Measurements from ENCODE around the gene FSD1.
"Not testable (repeated sequence)": the region's sequence is repeated elsewhere in the genome, so short reads cannot be mapped to it uniquely, and the experiment has no call there.

The FSD1 gene

DNA sequence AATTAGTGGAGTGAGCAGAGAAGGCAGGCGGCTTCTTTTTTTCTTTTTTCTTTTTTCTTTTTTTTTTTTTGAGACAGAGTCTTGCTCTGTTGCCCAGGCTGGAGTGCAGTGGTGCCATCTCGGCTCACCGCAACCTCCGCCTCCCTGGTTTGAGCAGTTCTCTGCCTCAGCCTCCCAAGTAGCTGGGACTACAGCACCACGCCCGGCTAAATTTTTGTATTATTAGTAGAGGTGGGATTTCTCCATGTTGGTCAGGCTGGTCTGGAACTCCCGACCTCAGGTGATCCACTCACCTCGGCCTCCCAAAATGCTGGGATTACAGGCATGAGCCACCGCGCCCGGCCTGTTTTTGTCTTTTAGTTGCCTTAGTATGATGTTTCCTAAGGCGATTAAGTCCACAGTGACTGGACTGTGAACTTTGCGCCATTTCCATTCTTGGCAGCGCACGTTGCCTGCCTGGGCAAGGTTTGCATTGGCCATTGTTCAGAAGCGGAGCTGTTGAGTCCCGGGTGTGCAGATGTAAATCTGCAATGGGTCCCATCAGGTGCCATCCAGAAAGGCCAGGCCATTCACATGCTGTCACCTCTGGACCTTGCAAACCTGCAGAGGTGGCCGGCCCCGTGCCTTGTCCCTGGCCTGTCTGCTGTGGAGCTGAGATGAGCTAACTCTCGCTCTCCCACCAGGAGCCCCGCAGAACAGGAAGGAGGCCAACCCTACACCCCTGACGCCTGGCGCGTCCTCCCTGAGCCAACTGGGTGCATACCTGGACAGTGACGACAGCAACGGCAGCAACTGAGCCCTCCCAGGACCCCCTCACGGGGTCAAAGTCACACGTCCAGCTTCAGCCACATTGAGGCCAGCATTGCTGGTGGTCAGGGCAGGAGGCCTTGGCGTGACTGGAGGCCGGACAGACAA, 36.2 kb upstream of the FSD1 start:
- Histone ChIP-seq H3K4me1 (ENCODE audit: low read length) (peaks cover 5% of the 10 kb centered on the region; the same call in 1 of the 2 replicates), H3K27me3 (ENCODE audit: low read depth, low read length) (no peaks in the 10 kb centered on the region), H3K9me3 (ENCODE audit: insufficient read depth, low read length) (no peaks in the 10 kb centered on the region), H2AFZ (ENCODE audit: low read depth, low read length) (no peak overlapping the region), H3K9ac (ENCODE audit: low read length) (no peak overlapping the region), H3K36me3 (replicated peaks; ENCODE audit: low read depth, low read length) (peaks cover 14% of the 10 kb centered on the region), H3K79me2 (ENCODE audit: low read length) (no peaks in the 10 kb centered on the region), H3K4me3 (ENCODE audit: low read length) (no peak overlapping the region), H4K20me1 (ENCODE audit: insufficient read depth, low read length) (no peaks in the 10 kb centered on the region), H3K27ac (ENCODE audit: low read length) (no peak overlapping the region), H3K4me2 (ENCODE audit: low read length) (no peak overlapping the region)
- no peak for TF ChIP-seq CTCF (IDR thresholded peaks at IDR 0.05; ENCODE audit: low read depth, low read length)
- no peak for TF ChIP-seq EZH2phosphoT487 (IDR thresholded peaks at IDR 0.05; ENCODE audit: low read depth)

DNA sequence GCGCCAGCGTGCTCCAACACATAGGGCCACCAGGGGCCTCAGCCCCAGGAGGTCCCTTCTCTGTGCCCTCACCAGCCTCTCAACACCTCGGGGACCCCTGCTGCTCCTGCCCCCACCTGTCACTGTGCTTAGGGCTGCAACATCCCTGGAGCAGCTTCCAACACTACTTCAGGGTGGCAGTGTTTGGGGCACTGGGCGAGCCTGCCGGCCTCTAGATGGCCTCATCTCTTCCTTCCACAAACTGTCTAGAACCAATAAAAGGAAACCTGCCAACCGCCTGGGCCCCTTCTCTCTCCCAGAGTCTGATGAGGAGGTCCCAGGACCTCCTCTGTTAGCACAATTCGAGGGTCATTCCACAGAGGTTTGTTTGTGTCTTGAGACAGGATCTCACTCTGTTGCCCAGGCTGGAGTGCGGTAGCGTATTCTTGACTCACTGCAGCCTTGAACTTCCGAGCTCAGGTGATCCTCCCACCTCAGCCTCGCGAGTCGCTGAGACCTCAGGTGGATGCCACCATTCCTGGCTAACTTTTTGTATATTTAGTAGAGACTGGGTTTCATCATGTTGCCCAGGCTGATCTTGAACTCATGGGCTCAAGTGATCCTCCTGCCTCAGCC, 35.5 kb upstream of the FSD1 start:
- Histone ChIP-seq H3K27ac (ENCODE audit: low read length) (no peak overlapping the region), H4K20me1 (ENCODE audit: insufficient read depth, low read length) (no peaks in the 10 kb centered on the region), H3K27me3 (ENCODE audit: low read depth, low read length) (no peaks in the 10 kb centered on the region), H2AFZ (ENCODE audit: low read depth, low read length) (no peak overlapping the region), H3K9me3 (ENCODE audit: insufficient read depth, low read length) (no peaks in the 10 kb centered on the region), H3K4me1 (ENCODE audit: low read length) (peaks cover 5% of the 10 kb centered on the region; the same call in 1 of the 2 replicates), H3K4me3 (ENCODE audit: low read length) (no peak overlapping the region), H3K36me3 (replicated peaks; ENCODE audit: low read depth, low read length) (peaks cover 14% of the 10 kb centered on the region), H3K79me2 (ENCODE audit: low read length) (no peaks in the 10 kb centered on the region), H3K4me2 (ENCODE audit: low read length) (no peak overlapping the region), H3K9ac (ENCODE audit: low read length) (no peak overlapping the region)
- TF ChIP-seq EZH2phosphoT487 (IDR thresholded peaks at IDR 0.05; ENCODE audit: low read depth) (no peak), CTCF (IDR thresholded peaks at IDR 0.05; ENCODE audit: low read depth, low read length) (0 out of 2 replicates have a peak, but pooled peaks have one; percentile 9)

GRCh38 chr19:4272894-4273293, 31.5 kb upstream of the FSD1 start:
- TF ChIP-seq CTCF (IDR thresholded peaks at IDR 0.05; ENCODE audit: low read depth, low read length) (no peak), EZH2phosphoT487 (IDR thresholded peaks at IDR 0.05; ENCODE audit: low read depth) (no peak)
- no peaks in the 10 kb centered on the region for H3K79me2 ChIP-seq (ENCODE audit: low read length)
- no peaks in the 10 kb centered on the region for H4K20me1 ChIP-seq (ENCODE audit: insufficient read depth, low read length)
- no peaks in the 10 kb centered on the region for H3K4me1 ChIP-seq (ENCODE audit: low read length)
- no peaks in the 10 kb centered on the region for H3K27me3 ChIP-seq (ENCODE audit: low read depth, low read length)
- no peak overlapping the region for H3K4me3 ChIP-seq (ENCODE audit: low read length)
- H3K27ac ChIP-seq (ENCODE audit: low read length), result no peak overlapping the region
- H3K36me3 ChIP-seq (replicated peaks; ENCODE audit: low read depth, low read length), result peaks cover 14% of the 10 kb centered on the region
- no peak overlapping the region for H3K4me2 ChIP-seq (ENCODE audit: low read length)
- H2AFZ ChIP-seq (ENCODE audit: low read depth, low read length), result no peak overlapping the region
- no peak overlapping the region for H3K9ac ChIP-seq (ENCODE audit: low read length)
- H3K9me3 ChIP-seq (ENCODE audit: insufficient read depth, low read length), result no peaks in the 10 kb centered on the region

- H3K9ac ChIP-seq (ENCODE audit: low read length); H3K4me3 ChIP-seq (ENCODE audit: low read length); H2AFZ ChIP-seq (ENCODE audit: low read depth, low read length); H3K36me3 ChIP-seq (replicated peaks; ENCODE audit: low read depth, low read length); H3K27ac ChIP-seq (ENCODE audit: low read length); H3K4me2 ChIP-seq (ENCODE audit: low read length); H3K27me3 ChIP-seq (ENCODE audit: low read depth, low read length); H3K4me1 ChIP-seq (ENCODE audit: low read length); H3K9me3 ChIP-seq (ENCODE audit: insufficient read depth, low read length); H3K79me2 ChIP-seq (ENCODE audit: low read length); H4K20me1 ChIP-seq (ENCODE audit: insufficient read depth, low read length): not testable (repeated sequence)
Observed at GRCh38 chr19:4274321-4274686, 30.1 kb upstream of the FSD1 start.

Measured in OCI-LY3 (cell line).